LNCAP (cell line): ENCODE results near the gene GSDMA.
A peak's percentile ranks its signal among the peaks of the same experiment; 100 is the strongest.

Experiments used
- TF ChIP-seq, protein P1 (sequence below): fragments of 450-650 bp; IDR thresholded peaks from 2 replicates; pipeline ENCODE4 v1.5.1; 2017; ENCODE audit warnings: mild to moderate bottlenecking

GSDMA gene

GRCh38 chr17:40025991-40026815 lies 63.4 kb downstream of the GSDMA start:
- TF ChIP-seq, protein P1, sequence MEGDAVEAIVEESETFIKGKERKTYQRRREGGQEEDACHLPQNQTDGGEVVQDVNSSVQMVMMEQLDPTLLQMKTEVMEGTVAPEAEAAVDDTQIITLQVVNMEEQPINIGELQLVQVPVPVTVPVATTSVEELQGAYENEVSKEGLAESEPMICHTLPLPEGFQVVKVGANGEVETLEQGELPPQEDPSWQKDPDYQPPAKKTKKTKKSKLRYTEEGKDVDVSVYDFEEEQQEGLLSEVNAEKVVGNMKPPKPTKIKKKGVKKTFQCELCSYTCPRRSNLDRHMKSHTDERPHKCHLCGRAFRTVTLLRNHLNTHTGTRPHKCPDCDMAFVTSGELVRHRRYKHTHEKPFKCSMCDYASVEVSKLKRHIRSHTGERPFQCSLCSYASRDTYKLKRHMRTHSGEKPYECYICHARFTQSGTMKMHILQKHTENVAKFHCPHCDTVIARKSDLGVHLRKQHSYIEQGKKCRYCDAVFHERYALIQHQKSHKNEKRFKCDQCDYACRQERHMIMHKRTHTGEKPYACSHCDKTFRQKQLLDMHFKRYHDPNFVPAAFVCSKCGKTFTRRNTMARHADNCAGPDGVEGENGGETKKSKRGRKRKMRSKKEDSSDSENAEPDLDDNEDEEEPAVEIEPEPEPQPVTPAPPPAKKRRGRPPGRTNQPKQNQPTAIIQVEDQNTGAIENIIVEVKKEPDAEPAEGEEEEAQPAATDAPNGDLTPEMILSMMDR = no peak

GRCh38 chr17:40026816-40027613 lies 64.2 kb downstream of the GSDMA start:
- TF ChIP-seq, protein P1 = peak; percentile 96
